ENCODE data around the gene RFFL.
"Not testable (repeated sequence)": the region's sequence is repeated elsewhere in the genome, so short reads cannot be mapped to it uniquely, and the experiment has no call there.

The RFFL gene

DNA sequence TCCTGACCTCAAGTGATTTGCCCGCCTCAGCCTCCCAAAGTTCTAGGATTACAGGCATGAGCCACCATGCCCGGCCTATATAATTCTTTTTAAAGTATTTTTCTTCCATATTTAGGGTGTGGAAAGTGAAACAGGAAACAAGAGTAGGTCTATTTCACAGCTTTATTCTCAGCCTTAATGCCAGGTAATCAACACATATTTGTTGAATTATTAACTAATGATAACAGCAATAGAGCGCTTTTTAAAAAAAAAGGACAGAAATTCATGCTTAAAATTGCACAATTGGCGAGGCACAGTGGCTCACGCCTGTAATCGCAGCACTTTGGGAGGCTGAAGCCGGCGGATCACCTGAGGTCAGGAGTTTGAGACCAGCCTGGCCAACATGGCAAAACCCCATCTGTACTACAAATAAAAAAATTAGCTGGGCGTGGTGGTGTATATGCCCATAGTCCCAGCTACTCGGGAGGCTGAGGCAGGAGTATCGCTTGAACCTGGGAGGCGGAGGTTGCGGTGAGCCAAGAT lies 18.0 kb downstream of the RFFL start:
- DNase-seq = not testable (repeated sequence)

DNA sequence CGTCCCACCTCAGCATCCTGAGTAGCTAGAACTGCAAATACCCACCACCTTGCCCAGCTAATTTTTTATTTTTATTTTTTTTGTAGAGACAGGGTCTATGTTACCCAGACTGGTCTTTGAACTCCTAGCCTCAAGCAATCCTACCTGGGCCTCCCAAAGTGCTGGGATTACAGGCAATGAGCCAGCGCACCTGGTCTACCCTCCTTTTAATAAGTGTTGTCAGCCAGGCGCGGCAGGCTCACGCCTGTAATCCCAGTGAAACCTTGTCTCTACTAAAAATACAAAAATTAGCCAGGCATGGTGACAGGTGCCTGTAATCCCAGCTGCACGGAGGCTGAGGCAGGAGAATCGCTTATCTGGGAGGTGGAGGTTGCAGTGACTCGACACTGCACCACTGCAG lies 19.3 kb downstream of the RFFL start:
- no peak for DNase-seq

DNA sequence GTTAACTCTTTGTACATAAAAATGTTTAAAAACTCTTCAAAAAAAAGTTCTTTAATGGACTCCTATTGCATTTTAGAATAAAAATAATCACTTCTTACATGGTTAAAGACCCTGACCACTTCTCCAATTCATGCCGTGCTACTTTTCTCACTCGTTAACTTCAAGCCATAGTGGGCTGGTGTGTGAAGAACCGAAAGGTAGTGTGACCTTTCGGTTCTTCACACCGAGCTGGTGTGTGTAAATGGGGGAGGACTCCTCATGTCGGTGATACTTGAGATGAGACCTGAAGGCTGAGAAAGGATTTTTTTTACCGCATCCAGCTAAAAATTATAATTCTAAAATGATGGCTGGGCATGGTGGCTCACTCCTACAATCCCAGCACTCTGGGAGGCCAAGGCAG lies 22.1 kb downstream of the RFFL start:
- no peak for DNase-seq

DNA sequence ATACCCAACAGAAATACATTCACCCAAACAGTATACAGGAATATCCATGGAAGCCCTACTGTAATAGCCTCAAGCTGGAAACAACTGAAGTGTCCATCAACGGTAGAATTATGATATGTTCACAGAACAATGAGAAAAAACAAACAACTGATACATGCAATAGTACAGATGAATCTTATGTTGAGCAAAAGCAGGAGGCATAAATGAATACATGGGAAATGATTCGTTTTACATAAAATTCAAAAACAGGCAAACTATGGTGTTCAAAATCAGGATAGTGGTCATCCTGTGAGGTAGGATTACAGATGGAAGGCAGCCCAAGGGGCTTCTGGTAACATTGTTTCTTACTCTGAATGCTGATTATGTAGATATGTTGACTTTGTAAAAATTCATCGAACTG lies 25.1 kb downstream of the RFFL start:
- DNase-seq = no peak

DNA sequence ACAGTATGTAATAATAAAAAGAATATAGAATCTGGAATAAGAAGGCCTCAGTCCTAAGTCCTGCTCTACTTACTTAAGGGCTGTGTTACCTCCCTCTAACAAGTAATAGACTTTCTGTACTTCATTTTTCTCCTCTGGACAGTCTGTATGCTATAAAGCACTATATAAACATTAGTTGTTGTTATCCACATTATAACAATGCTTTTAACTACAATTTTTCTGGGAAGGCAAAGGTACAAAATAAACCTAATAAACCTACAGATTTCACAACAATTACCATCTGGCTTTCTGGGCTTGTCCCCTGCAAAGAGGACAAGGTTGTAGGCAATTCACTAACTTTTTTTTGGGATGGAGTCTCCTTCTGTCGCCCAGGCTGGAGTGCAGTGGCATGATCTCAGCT lies 32.7 kb downstream of the RFFL start:
- no peak for DNase-seq

DNA sequence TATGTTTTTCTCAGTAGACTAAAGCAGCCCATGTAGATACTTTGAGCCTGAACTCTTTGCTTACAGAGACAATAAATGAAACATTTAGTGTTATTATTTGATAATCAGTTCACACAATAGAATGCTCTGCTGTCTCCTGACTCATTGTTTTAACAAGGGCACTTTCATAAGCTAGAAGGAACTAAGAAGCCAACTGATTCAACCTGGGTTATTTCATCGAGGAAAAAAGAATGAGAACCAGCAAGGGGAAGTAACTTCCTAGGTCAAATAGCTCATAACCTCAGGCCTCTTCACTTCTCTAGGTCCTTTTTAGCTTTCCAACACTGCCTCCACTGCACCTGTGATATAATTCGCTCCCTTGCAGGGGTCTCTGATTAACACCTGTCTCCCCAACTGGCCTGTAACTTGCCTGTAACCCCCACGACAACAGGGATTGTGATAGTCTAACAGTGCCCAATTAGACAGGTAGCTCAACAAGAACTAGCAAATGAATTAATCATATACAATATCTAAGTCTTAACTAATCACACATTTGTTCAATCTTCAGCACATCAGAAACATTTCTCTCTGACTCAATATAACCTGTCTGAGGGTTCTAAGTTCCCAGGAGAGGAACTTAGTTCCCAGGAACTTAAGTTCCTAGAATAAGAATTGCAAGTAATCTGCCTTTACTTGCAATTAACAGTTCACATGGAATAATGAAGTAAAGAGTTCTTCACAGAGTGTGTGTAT lies 34.8 kb downstream of the RFFL start:
- DNase-seq = no peak

DNA sequence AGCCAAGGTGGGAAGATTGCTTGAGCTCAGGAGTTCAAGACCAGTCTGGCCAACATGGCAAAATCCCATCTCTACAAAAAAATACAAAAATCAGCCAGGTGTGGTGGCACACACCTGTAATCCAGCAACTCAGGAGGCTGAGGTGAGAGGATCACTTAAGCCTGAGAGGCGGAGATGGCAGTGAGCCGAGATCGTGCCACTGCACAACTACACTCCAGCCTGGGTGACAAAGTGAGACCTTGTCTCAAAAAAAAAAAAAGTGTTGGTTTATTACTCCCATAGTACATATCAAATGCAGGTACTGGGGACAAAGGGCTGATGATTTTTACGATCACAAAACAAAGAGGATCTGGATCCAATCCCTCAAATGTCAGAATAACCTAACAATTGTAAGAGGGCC lies 35.4 kb downstream of the RFFL start:
- not testable (repeated sequence) for DNase-seq

DNA sequence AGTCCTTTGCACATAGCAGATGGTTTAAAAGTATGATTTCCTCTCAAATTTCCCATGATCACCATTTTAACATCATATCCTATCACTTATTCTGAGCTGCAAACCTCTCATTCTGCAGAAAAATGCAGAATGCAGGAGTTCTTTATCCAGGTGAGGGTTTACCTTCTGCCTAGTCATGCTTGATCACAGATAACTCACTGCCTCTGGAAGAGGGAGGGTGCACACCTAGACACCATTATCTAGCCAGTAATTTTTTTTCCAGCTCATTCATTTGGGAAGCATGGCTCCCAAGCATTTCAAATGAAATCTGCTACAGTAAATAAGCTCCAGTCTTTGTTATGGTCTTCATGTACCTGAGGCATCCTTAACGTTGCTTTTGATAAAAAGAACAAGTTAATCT lies 38.0 kb downstream of the RFFL start:
- DNase-seq = no peak

DNA sequence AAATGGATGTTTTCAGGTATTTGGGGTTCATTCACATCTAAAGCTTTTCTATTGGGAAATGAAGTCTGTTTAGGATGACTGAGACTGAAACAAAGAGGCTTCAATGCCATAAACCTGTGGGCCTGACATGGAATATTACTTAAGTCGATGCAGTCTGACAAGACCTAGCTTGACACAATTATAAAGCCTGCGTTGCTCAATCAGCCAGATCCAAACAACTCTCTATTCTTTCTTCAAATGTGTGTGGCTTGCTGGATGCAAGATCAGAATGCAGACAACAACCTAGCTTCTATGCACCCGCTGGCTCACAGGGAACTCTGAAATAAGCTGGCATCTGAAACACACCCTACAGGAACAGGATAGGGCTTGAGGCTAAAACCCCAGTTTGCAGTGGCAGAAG lies 40.0 kb downstream of the RFFL start:
- no peak for DNase-seq

DNA sequence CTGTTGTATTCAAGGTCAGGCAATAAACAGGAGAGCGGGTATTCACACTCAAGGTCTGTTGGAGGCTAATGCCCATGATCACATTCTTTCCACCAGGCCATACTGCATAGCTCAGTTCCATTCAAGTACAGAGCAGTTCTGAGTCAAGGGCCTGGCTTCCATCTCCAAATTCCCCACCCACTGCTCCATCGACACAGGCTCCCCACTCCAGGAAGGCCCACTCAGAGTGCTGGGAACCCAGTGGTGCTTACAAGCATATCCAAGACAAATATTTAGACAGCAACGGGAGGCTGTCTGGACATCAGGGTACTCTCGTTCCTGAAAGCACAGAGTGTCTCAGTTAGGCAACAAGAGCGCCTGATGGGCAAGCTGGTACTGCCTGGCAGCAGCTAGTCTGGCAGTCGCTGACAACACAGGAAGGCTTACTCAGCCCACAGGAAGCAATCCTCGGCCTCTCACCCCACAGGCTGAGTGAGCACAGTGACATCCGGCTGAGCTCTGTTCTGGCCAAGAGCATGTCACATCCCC lies 40.9 kb downstream of the RFFL start:
- no peak for DNase-seq

DNA sequence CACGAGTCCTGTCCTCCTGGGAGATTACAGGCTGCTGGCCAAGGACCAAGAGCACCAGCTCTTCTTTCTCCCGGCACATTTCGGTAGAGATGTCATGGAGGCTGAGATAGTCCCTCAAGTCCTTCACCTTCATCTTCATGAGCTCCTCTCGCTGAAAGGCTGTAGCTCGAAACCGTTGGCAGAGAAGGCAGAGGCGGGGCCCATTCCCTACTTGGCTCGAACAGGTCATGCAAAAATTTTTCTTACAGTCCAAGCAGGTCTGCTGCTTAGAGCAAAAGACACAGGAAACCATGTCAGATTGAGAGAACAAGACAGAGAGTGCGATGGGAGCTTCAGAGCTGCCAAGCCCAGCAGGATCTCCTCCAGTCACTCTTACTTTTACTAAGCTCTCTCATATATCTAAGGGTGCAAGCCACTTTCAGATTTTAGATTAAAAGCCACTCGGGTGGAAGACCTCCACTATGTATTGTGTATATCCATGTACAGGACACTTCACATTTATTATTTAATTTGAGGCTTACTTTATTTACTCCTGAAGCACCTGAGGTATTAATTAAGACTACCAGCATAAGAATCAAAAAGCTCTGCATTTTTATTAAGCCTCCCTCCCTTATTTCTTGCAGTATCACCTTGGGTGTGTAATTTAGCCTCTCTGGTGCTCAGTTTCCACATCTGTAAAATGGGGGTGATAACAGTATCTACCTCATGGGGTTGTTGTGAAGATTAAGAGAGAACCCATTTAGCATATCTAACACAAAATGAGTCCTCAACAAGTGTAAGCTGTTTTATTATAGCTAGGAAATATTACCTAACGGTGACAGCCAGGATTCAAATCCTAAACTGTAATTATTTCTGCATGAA lies 41.8 kb downstream of the RFFL start:
- no peak for DNase-seq

DNA sequence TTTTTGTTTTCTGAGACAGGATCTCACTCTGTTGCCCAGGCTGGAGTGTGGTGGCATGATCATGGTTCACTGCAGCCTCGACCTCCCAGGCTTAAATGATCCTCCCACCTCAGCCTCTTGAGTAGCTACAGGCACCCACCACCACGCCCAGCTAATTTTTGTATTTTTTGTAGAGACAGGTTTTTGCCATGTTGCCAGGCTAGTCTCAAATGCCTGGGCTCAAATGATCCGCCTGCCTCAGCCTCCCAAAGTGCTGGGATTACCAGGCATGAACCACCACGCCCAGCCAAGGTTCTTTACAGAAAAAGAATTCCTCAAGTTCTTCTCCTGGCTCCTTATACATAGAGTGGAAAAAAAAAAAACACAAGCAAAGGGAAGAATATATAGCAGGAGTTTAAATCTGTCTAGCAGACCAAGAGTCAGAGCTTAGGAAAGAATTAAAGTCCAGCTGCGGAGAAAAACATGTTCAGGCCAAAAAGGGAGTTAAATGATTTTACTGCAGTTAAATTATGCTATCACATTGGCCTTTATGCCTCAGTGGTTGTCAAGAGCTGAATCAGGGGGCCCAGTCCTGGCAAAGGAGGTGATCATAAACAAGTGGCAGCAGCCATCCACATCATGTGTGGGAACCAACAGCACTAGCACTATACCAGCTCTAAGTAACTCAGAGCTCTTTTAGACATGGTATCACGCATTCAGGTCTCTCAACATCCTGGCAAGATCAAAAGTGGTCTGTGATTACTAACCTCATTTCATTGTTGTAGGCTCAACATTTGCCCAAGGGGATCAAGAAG lies 43.9 kb downstream of the RFFL start:
- no peak for DNase-seq

DNA sequence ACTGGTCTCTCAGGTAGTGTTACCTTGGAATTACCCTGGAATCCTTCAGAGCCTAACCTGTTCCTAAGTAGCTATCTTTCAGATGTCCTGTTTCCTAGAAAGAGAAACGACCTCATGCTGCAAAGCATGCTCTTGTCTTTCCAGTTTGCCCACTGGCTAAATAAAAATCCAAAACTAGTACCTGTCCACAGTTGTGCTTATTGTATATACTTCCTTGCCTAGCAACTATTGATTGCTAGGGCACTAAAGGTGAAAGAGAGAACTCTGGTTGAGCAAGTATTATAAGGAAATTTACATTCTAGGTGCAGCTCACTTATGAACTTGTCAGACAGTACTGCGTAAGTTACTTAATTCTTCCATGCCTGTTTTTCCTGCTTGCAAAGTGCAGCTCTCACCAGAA lies 44.7 kb downstream of the RFFL start:
- DNase-seq = no peak

DNA sequence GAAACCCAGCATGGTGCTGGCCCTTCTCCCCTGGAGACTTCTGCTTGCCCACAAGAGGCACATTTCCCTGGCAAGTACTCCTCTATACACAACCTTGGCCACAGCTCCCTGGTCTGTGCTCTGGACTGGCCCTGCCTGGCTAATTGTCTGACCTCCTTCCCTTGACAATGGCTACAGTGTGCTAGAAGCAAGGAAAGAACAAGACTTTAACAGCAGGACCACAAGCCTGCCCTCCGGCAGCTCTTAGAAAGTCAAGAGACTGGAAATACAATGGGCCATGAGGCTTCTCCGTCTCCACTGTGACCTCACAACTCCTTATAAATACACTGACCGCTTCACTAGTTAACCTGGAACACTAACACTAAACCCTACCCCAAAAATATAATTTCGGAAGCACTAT lies 46.5 kb downstream of the RFFL start:
- no peak for DNase-seq

DNA sequence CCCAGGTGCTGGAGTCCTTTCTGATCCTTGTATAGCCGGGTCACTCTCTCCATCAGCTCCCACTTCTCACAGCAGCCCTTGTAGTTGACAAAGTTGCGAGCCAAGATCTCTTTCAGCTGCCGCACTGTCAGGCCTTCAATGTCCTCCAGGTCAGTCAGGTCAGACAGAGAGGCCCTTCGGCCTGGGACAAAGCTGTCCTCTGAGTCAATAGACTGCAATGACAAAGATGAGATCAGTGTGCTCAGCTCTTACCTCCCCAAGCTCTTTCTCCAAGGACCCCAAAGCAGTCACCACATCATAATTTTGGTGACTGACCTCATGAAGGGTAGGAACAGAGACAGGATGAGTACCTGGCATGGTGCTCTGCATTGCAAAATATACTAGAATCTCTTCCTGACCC lies 47.1 kb downstream of the RFFL start:
- no peak for DNase-seq

DNA sequence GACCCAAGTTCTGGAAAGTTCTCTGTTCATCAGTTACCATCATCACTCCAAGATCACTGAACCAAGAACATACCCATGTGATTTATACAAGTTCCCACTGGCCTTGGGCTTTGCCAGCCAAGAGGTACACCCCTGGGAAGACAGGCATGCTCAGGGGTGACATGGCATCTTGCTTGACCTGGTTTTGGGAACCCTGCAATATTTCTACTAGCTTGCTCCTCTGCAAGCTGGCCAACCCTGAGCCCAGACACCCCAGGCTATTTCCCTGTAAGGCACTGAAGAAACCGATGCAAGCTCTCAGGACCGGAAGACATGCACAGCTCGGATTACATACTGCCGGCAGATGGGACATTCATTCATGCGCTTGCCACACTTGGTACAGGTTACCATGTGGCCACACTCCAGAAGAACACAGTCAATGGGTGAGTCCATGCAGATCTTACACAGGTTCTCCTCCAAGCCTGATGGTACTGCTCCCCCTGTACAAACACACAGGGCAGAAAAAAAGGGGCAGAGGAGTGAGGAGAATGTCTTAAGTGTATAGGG lies 51.8 kb downstream of the RFFL start:
- DNase-seq = no peak

DNA sequence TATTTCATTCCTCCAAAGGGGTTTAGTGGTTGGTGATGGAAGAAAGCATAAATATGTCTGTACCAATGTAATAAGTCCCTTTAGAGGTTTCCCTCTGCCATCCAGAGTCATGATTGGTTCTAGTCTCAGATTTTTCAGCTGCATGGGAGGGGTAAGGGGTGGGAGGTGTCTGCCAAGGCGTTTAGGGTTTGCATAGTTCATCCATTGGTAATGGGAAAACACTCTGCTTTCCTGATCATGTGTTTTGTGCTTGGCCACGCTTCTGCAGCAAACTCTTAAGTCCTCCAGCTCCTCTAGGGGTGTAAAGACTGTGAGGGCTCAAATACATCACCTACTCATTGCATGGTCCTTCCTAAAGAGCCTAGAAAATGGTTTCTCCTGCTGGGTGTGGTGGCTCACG lies 53.4 kb downstream of the RFFL start:
- DNase-seq = no peak

DNA sequence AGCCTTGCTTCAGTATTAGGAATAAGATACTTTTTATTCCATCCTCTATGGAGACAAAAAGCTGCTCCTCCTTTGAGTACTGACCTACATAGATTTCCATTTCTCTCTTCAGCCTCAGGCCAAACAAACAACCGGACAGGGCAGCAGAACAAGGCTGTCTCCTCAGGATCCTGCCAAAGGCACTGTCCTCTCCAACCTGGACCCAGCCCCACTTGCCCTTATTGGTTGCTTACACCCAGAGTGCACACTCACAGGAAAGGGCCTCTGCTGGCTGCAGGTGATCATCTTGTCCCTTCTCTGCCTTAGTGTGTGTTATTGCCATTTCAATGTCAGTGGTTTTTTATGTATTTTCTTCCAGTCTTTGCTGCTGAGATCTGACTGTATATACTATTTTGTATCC lies 56.5 kb downstream of the RFFL start:
- DNase-seq = no peak

DNA sequence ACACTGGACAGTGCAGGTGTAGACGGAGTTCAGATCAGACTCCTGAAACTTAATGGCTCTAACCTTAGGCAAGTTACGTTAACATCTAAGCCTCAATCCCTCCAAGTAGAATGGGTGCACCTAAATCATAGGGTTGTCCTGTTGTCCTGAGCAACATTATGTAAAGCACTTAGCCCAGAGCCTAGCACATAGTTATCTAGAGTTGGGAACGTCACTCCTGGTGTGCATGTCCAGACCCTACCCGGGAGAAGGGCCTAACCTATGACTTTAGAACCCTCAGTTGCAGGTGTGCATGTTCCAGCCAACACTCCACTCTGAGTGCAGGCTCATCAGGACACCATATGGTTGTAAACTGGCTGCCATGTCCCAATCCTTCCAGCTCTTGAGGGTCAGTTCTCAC lies 57.2 kb downstream of the RFFL start:
- no peak for DNase-seq

DNA sequence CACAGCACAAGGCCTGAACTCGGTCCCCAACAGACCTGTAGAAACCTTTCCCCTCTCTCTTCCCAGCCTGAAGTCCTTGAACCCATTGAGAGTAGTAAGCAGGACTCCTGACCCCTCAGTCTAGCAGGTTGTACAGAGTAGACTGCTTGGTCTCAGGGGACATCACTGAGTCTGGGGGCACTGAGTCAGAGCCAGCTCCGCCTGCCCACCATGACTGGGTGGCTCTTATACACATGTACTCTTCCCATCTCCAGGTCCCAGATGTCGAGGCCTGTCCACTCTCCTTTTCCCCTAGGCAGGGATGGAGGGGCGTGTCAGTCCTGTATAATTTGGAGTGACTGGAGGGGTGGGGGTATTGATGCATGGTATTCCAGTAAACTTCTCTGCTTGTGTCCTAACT lies 59.7 kb downstream of the RFFL start:
- no peak for DNase-seq

DNA sequence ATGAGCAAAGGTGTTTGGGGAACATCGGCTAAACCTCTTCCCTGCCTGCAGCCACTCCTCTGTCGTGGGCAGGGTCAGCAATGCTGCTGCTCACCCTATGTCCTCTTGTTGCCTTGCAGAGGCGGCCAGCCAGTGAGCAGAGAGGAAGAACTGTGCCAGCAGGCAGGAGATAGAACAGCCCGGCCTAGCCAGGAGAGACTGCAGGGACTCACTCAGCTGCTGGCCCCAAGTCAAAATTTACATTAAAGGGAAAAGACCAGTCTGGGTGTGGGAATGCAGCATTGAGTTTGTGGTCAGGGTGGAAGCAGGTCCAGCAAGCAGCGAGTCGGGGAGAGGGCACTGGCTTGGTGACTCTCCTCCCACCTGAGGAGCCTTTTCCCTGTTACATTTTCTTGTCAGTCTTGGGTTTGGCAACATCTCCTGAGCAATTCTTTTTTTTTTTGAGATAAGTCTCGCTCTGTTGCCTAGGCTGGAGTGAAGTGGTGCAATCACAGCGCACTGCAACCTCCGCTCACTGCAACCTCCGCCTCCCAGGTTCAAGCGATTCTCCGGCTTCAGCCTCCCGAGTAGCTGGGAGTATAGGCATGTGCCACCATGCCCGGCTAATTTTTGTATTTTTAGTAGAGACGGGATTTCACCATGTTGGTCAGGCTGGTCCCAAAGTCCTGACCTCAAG lies 60.5 kb downstream of the RFFL start:
- no peak for DNase-seq

DNA sequence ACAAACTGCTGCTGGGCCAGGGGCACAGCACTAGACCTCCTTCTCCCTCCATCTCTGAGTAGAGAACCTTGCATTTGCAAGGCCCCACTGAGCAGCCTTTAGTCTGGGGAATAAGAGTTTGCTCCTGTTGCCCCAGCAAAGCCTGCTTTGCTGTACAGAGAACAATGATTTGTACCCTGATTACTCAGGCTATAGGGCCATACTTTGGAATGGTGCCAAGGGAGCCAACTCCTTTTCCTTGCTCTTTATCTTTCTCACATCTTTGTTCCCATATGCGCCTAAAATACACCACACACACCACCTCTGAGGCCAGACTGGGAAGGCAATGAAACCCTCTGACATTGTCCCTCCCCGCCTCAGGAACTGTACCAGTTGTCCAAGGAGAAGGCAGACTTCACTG lies 62.0 kb downstream of the RFFL start:
- no peak for DNase-seq

Data from NCI-H1105 (cell line).